Inferior parietal cortex (tissue), 1 donor: ENCODE data around the gene RHCG.
A peak's percentile ranks its signal among the peaks of the same experiment; 100 is the strongest.

Source experiments
- DNase-seq: peaks from one replicate; pipeline ENCODE4 v3.0.0-alpha.2; 2016; ENCODE audit errors: extremely low spot score

RHCG gene

GRCh38 chr15:89444241-89445225, 51.9 kb downstream of the RHCG start:
- DNase-seq = no peak

- no peak for DNase-seq
Measured at GRCh38 chr15:89443581-89443980, 52.8 kb downstream of the RHCG start.

GRCh38 chr15:89442671-89443307, 53.6 kb downstream of the RHCG start:
- peak; percentile 73 for DNase-seq

- no peak for DNase-seq
Measured at GRCh38 chr15:89442155-89442554, 54.2 kb downstream of the RHCG start.

GRCh38 chr15:89441295-89441812, 55.0 kb downstream of the RHCG start:
- DNase-seq = no peak

GRCh38 chr15:89439764-89440163, 56.6 kb downstream of the RHCG start:
- DNase-seq = no peak

GRCh38 chr15:89436560-89437311, 59.6 kb downstream of the RHCG start:
- no peak for DNase-seq

- DNase-seq = no peak
Measured at GRCh38 chr15:89435362-89435761, 61.0 kb downstream of the RHCG start.

- no peak for DNase-seq
Measured at GRCh38 chr15:89433686-89434085, 62.7 kb downstream of the RHCG start.

GRCh38 chr15:89430530-89431341, 65.6 kb downstream of the RHCG start:
- DNase-seq = peak; percentile 93

- no peak for DNase-seq
Measured at GRCh38 chr15:89429986-89430385, 66.4 kb downstream of the RHCG start.

- no peak for DNase-seq
Measured at GRCh38 chr15:89429023-89429422, 67.4 kb downstream of the RHCG start.

- no peak for DNase-seq
Measured at GRCh38 chr15:89428246-89428645, 68.1 kb downstream of the RHCG start.

GRCh38 chr15:89426500-89426899, 69.9 kb downstream of the RHCG start:
- no peak for DNase-seq

- no peak for DNase-seq
Measured at GRCh38 chr15:89423981-89424380, 72.4 kb downstream of the RHCG start.
